GM19099 (cell line): Measurements from ENCODE around the gene COQ10A.

Source experiments
- POLR2A ChIP-seq: IDR thresholded peaks from 3 replicates; pipeline ENCODE4 v1.6.1; 2011; ENCODE audit warnings: low read depth; ENCODE audit not compliant: insufficient read length; ENCODE audit errors: extremely low read depth

COQ10A gene

GRCh38 chr12:56234746-56235436 is 31.9 kb upstream of the COQ10A start:
- no peak for TF ChIP-seq POLR2A

GRCh38 chr12:56236091-56236490 is 30.7 kb upstream of the COQ10A start:
- no peak for TF ChIP-seq POLR2A

GRCh38 chr12:56236985-56237384 is 29.8 kb upstream of the COQ10A start:
- TF ChIP-seq POLR2A: no peak

DNA sequence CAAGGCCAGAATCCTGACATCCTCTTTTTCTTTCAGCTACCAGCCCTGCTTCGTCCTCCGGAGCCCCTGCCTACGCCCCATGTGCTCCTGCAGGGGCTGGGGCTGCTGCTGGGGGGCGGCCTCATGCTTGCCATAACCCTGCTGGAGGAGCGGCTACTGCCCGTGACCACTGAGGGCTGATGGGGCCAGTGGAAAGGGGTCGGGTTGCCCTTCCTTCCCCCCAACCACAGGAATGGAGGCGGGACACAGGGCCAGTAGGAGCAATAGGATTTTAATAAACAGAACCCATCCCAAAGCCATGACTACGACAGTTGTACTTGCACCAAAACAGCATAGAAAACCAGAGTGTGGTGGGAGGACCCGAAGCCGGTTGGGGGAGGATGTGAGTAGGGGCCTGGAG is 29.2 kb upstream of the COQ10A start:
- TF ChIP-seq POLR2A: no peak

- TF ChIP-seq POLR2A: no peak
Measured at GRCh38 chr12:56241424-56242303, 25.1 kb upstream of the COQ10A start.

DNA sequence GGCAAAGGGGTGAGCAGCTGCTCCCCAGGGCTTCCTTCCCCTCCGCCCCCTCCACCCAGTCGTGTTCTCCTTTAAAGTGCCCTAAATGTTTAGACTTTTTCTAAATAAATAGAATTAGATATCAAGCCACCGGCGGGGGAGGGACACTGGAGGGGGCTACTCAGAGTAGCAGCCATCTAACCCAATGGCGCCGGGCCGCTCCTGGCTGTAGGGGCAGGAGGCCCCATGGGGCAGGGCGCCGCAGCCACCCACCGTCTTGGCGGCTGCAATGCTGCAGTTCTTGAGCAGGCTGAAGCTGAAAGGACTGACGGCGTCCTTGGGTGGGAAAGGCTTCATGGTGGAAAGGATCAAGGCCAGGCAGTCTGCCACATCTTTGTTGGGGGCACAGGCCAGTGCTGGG is 23.8 kb upstream of the COQ10A start:
- no peak for TF ChIP-seq POLR2A

DNA sequence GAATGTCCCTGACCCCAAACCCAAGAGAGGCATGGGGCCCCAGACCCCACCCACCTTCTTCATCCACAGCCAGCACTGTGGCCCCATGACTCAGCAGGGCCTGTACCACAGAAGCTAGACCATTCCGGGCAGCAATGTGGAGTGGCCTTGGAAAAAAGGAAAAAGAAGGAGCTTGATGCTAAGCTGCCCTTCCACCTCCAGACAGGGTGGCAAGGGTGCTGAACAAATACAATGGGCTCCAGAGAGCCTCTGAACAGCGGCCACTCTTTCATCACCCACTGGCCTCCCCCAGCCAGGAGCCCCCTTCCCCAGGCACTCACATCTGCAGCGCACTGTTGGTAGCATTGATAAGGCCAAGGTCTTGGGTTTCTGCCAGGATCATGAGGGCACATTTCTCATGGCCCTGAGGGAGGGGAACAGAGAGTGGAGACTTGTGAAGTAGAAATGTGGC is 23.0 kb upstream of the COQ10A start:
- TF ChIP-seq POLR2A: no peak

DNA sequence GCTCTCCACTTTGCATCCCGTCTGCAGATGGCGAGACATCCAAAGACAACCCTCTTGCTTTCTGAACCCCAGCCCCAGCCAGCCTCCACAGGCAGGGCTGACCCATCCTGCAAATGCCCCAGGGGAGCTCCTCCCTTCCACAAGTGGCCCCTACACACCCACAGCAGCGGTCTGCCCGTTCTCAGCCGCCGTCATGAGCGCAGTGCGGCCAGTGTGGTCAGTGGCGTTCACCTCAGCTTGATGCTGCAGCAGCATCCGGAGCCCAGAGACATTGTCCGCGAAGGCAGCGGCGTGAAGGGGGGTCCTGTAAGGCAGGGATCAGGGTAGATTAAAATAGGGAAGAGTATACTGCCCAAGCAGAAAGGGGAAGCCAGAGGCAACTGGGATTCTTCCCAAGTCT is 22.2 kb upstream of the COQ10A start:
- no peak for TF ChIP-seq POLR2A

- TF ChIP-seq POLR2A: no peak
Measured at GRCh38 chr12:56247923-56248322, 18.8 kb upstream of the COQ10A start.

GRCh38 chr12:56248711-56249110 is 18.0 kb upstream of the COQ10A start:
- TF ChIP-seq POLR2A: no peak

DNA sequence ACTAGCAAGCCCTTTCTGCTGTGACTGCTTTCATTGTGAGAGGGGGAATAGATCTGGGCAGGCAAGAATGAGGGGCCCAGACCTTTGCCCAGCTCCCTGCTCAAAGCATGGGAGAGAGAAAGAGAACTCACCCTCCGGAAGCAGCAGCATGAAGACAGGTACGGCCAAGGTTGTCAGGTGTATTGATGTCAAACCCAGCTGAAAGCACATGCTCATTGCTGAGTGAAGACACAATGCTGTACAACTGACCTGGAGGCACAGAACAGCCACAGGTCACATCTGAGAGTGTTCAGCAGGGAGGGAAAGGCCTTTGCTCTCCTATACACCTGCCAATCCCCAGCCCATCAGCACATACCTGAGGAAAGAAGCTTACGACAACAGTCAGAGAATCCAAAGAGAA is 14.1 kb upstream of the COQ10A start:
- TF ChIP-seq POLR2A: no peak

DNA sequence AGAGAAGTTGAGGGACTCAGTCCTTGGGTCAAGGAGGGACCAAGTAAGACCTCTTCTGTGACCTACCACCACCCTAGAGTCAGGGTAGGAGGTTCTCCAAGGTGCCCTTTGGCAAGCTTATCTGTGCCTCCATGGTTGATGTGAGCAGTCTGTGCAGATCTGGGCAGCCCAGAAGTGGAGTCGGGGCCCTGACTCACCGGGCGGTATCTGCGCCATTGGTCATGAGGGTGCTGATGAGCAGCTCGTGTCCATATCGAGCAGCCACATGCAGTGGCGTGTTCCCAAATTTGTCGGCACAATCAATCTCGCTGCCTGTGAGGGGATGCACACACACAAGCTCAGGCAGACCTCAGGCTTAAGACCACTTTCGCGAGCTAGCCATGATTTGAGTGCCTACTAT is 13.7 kb upstream of the COQ10A start:
- no peak for TF ChIP-seq POLR2A

- no peak for TF ChIP-seq POLR2A
Measured at GRCh38 chr12:56255671-56256070, 11.1 kb upstream of the COQ10A start.

GRCh38 chr12:56256326-56256960 is 10.3 kb upstream of the COQ10A start:
- no peak for TF ChIP-seq POLR2A

GRCh38 chr12:56257071-56257470 is 9.7 kb upstream of the COQ10A start:
- TF ChIP-seq POLR2A: no peak
